GM12865 (cell line): Measurements from ENCODE around the gene TTC4.

Experiments
- DNase-seq: peaks from one replicate; pipeline ENCODE4 v3.0.0; 2010; ENCODE audit warnings: low read depth
- H3K4me3 ChIP-seq: 2 replicates; pipeline ENCODE4 v1.5.1; 2011; ENCODE audit warnings: mild to moderate bottlenecking, low read depth, low read length, control low read depth
- TF ChIP-seq, protein P1 (sequence below): IDR thresholded peaks from 2 replicates; pipeline ENCODE4 v1.5.1; 2011; ENCODE audit warnings: low read length, control low read depth, low read depth, inconsistent platforms; ENCODE audit not compliant: insufficient read depth; ENCODE audit errors: missing control alignments

The TTC4 gene

DNA sequence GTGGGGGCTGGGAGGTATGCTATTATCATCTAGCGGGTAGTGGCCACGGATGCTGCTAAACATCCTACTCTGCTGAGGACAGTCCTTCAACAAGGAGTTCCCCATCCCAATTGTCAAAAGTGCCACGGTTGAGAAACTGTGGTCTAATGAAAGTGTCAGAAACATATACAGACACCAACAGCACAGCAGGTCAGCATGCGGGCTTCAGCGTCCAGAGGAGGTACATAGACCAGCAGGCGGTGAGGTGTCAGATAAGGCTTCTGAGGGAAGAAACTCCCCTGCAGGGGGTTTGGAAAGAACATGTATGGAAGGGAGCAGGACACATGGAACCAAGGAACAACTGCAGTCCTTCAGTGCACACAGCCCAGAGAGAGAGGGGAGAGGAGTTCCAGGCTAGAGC is 4.8 kb upstream of the TTC4 start:
- no peak for DNase-seq
- TF ChIP-seq, protein P1, sequence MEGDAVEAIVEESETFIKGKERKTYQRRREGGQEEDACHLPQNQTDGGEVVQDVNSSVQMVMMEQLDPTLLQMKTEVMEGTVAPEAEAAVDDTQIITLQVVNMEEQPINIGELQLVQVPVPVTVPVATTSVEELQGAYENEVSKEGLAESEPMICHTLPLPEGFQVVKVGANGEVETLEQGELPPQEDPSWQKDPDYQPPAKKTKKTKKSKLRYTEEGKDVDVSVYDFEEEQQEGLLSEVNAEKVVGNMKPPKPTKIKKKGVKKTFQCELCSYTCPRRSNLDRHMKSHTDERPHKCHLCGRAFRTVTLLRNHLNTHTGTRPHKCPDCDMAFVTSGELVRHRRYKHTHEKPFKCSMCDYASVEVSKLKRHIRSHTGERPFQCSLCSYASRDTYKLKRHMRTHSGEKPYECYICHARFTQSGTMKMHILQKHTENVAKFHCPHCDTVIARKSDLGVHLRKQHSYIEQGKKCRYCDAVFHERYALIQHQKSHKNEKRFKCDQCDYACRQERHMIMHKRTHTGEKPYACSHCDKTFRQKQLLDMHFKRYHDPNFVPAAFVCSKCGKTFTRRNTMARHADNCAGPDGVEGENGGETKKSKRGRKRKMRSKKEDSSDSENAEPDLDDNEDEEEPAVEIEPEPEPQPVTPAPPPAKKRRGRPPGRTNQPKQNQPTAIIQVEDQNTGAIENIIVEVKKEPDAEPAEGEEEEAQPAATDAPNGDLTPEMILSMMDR = no peak
- H3K4me3 ChIP-seq = no peak overlapping the region

DNA sequence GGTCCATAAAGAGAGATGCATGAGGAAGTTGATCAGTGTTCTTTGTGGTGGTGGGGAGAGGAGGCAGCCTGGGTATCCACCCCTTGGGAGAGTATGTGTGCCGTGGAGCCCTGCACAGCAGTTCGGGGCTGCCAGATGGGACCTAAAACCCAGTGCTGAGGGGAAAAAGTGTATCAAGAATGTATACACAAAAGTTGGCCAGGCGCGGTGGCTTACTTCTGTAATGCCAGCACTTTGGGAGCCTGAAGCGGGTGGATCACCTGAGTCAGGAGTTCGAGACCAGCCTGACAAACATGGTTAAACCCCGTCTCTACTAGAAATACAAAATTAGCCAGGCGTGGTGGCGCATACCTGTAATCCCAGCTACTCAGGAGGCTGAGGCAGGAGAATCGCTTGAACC is 4.1 kb upstream of the TTC4 start:
- no peak for DNase-seq
- no peak overlapping the region for H3K4me3 ChIP-seq
- TF ChIP-seq, protein P1 = no peak

DNA sequence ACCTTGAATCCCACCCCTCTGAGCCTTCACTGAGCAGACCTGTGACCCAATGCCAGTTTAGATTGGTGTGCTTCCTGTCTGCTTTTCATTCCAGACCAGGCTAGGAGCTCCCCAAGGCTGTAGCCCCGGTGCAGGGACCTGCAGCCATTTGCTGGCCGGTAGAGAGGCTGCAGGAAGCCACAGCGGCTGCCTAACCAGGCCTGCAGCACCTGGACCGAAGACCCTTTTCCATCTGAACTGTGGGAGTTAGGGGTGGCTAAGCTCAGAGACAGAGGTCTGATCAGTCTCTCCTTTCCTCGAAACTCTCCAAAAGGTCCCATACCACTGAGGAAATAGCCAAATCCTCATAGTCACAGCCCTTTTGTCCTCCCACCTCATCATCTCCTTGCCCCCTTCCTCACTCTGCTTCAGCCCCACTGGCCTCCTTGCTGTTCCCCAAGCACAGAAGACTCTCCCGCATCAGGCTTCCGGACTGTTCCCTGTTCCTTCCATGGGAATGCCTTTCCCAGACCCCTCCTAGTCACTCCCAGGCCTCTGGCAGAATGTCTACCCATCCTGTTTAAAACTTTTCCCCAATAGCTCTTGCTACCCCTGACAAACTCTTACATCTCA is 674 bp upstream of the TTC4 start:
- H3K4me3 ChIP-seq = peak overlapping the region; percentile 72; the same call in 1 of the 2 replicates
- TF ChIP-seq, protein P1 = no peak
- DNase-seq = no peak

DNA sequence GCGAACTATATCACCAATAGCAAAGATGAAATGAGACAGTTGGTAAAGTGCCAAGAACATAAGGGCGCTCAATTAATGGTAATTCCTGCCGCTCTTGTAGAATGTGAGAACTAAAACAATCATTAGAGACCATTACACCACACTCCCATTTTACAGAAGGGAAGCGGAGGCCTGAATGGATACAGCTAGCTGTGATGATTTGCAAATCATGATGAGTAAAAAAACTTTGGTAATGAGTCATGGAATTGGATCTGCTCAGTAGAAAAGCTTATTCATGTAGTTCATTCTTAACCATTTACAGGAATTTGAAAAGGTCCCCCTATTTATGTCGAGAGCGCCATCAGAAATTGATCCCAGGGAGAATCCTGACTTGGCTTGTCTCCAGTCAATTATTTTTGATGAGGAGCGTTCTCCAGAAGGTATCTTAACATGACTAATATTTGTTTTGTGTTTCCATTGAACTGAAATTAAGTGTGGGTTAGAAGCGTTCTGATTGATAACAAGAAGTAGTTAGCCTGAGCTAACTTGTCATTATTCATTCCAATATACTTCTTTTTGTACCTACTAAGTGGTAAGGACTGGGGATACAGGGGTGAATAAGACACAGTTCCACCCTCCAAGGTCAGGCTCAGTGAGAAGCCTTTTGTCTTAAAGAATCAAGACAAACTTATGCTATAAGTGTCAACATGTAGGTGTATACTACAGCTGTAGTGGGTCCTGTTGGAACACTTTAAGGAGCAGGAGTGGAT is 812 bp downstream of the TTC4 start:
- no peak for DNase-seq
- TF ChIP-seq, protein P1 = no peak
- H3K4me3 ChIP-seq = peak overlapping the region; percentile 72

DNA sequence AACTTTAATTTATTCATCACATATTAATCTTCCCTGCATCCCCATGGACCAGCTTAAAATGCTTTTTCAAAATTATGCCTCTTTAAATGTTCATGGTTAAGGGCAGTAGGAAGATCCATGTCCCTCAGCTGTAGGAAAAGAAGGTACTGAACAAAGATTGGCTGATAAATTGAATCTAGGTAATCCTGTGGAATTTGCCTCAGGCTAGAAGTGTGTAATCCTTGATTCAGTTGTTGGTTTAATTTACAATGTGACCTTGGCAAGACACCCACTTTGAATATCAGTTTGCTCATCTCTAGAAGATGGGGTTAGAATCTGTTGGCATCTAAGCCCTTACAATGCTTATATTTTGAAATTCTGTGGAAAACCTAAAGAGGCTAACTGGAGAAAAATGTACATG is 6.1 kb downstream of the TTC4 start:
- DNase-seq = no peak
- H3K4me3 ChIP-seq = no peak overlapping the region
- TF ChIP-seq, protein P1 = no peak

DNA sequence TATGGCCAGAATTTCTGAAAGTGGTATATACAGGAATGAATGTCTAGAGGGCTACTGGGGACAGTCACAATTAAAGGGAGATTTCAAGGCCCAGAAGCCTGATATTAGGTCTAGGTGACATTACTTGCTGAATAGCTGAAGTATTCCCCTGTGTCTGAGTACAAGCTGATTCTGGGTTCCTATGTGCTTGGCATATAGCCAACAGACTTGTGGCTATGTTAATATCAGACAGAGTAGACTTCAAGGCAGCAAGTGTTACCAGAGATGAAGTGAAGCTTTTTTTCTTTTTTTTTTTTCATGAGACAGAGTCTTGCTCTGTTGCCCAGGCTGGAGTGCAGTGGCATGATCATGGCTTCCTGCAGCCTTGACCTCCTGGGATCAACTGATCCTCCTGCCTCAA is 8.3 kb downstream of the TTC4 start:
- no peak for DNase-seq

More for the DNA sequence above, 8.3 kb downstream of the TTC4 start:
- TF ChIP-seq, protein P1 = no peak
- no peak overlapping the region for H3K4me3 ChIP-seq
